Tibial nerve (tissue), 4 donors: ENCODE data around the gene LIG4. TPM values are rescaled to one million over a fixed set of nuclear protein-coding genes. Genes with fewer than 3 reads are reported as not detected.
A peak's percentile ranks its signal among the peaks of the same experiment; 100 is the strongest.

ENCODE experiments used
- DNase-seq, 2 donors: peaks; one replicate each; pipeline ENCODE4 v3.0.0-alpha.2; 2019; ENCODE audit warnings: low spot score in 2 of 2
- H3K27ac ChIP-seq, 4 donors: fragments of 200-600 bp; sonication (generic) in 3 of 4; one replicate each; pipeline ENCODE4 v1.5.1; 2017 to 2019; ENCODE audit warnings: mild to moderate bottlenecking in 1 of 4
- H3K27me3 ChIP-seq, 2 donors: fragments of 200-600 bp; sonication (generic) in 1 of 2; one replicate each; pipeline versions ENCODE4 v1.5.1 to v1.6.0; 2017 to 2019
- H3K36me3 ChIP-seq, 3 donors: fragments of 200-600 bp; sonication (generic); one replicate each; pipeline ENCODE4 v1.5.1; 2018 to 2019
- H3K4me1 ChIP-seq, 4 donors: fragments of 200-600 bp; sonication (generic) in 3 of 4; one replicate each; pipeline ENCODE4 v1.5.1; 2017 to 2019
- H3K4me3 ChIP-seq, 4 donors: fragments of 200-600 bp; sonication (generic) in 3 of 4; one replicate each; pipeline ENCODE4 v1.5.1; 2017 to 2019; ENCODE audit warnings: mild to moderate bottlenecking in 1 of 4, moderate library complexity in 1 of 4
- H3K9me3 ChIP-seq, 4 donors: fragments of 200-600 bp; sonication (generic) in 3 of 4; one replicate each; pipeline ENCODE4 v1.5.1; 2017 to 2019
- CTCF ChIP-seq, 5 experiments: fragments of 200-600 bp in 3 of 5; fragments of 450-650 bp in 2 of 5; sonication (generic) in 3 of 5; IDR thresholded peaks; one replicate each; pipeline ENCODE4 v1.5.1; 2016 to 2019; ENCODE audit warnings: antibody characterized with exemption in 5 of 5, mild to moderate bottlenecking in 3 of 5, moderate library complexity in 2 of 5
- EP300 ChIP-seq, 2 donors: sonication (generic); formaldehyde crosslinking; IDR thresholded peaks; one replicate each; pipeline ENCODE4 v1.6.1; 2017; ENCODE audit warnings: antibody characterized with exemption in 2 of 2, mild to moderate bottlenecking in 1 of 2
- POLR2A ChIP-seq, 2 donors: fragments of 450-650 bp; IDR thresholded peaks; one replicate each; pipeline ENCODE4 v1.6.1; 2017; ENCODE audit warnings: antibody characterized with exemption in 2 of 2, mild to moderate bottlenecking in 2 of 2, moderate library complexity in 2 of 2
- WGBS, 2 donors: methylation state at CpG; one replicate each; pipeline ENCODE4 v1.1.5; 2018; 5-methylcytosine and 5-hydroxymethylcytosine counted together
- total RNA-seq, 4 donors: library from RNA; depleted of rRNA; stranded (reverse); fragments of >200 nt; gene quantifications; one replicate each; pipeline ENCODE4 v1.1.0, GENCODE V29; 2016

LIG4 gene
- 1 to 10 TPM; 8.0 to 9.9 (median 9.4) TPM for total RNA-seq

DNA sequence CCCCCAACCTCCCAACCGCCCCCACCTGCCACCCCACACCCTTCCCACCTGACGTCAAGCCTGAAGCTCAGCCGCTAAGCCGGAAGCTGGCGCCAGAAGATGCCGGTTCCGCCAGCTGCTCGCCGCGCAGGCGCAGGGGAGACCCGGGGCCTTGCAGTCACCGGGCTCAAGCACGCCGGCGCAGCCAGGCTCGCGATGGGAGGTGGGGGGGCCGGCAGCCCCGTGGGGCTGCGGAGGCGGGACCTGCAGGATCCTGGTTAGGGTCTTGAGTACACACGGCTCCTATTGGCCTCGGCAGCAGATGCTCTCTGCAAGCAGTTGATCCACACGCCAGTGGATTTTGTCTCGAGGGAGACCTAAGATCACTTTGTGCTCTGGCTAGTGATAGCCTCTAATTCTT, at the start of gene LIG4:
Gene LIG4, minus strand, starts transcription at position 101 of the 400 bp plus-strand sequence. CDS start 4,268 bp downstream, outside the sequence.
- TF ChIP-seq CTCF (IDR thresholded peaks at IDR 0.05): no peak
- TF ChIP-seq POLR2A (IDR thresholded peaks at IDR 0.05): no peak
- TF ChIP-seq EP300 (IDR thresholded peaks at IDR 0.05): peak in 1 of 2 donors; percentile 64
- 0 to 2% methylated on average over 3 to 23 of the region's 26 CpGs for WGBS, 2 donors
- Histone ChIP-seq H3K9me3 (no peaks in the 10 kb centered on the region), H3K27ac (peak within 1 kb of the TSS in 3 of 4 donors; percentile 27 to 73 (median 71)), H3K36me3 (peaks cover 0 to 7% (median 0%) of the 10 kb centered on the region in 3 donors), H3K27me3 (no peaks in the 10 kb centered on the region), H3K4me3 (peak within 1 kb of the TSS; percentile 23 to 57 (median 50)), H3K4me1 (peaks cover 0 to 51% (median 32%) of the 10 kb centered on the region in 4 donors)
- DNase-seq: peak; percentile 51 to 60

GRCh38 chr13:108263621-108264355, 48.5 kb upstream of the LIG4 start:
- no peaks in the 10 kb centered on the region for H3K9me3 ChIP-seq
- DNase-seq: no peak
- H3K4me1 ChIP-seq: peaks cover 0 to 2% (median 0%) of the 10 kb centered on the region in 4 donors
- TF ChIP-seq EP300 (IDR thresholded peaks at IDR 0.05): no peak
- no peak for TF ChIP-seq CTCF (IDR thresholded peaks at IDR 0.05)
- TF ChIP-seq POLR2A (IDR thresholded peaks at IDR 0.05): no peak
- 93 to 95% methylated on average over 9 of the region's 9 CpGs for WGBS, 2 donors
- H3K4me3 ChIP-seq: no peak overlapping the region
- no peaks in the 10 kb centered on the region for H3K27me3 ChIP-seq
- no peaks in the 10 kb centered on the region for H3K36me3 ChIP-seq
- H3K27ac ChIP-seq: no peak overlapping the region

DNA sequence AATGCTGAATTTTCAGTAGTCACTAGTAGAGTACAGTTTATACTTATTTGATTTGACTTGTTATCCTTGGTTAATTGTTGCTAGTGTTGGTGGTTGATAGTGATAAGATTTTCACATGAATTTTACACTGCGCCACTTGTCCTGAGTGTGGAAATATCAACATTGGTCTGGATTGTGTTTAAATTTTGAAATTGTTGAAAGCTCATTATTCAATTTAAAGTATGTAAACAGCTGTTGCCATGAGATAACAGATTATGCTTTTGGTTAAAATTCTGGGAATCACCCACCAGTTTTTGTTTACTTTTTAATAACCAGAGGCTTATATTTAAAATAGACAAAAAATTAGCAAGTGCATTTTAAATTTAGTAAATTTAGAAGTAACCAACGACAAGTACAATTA, 41.9 kb upstream of the LIG4 start:
- H3K4me3 ChIP-seq: no peak overlapping the region
- peaks cover 0 to 13% (median 2%) of the 10 kb centered on the region in 4 donors for H3K9me3 ChIP-seq
- no peaks in the 10 kb centered on the region for H3K4me1 ChIP-seq
- 73 to 77% methylated on average over 2 of the region's 2 CpGs for WGBS, 2 donors
- H3K27me3 ChIP-seq: no peaks in the 10 kb centered on the region
- no peak overlapping the region for H3K27ac ChIP-seq
- no peak for TF ChIP-seq POLR2A (IDR thresholded peaks at IDR 0.05)
- TF ChIP-seq CTCF (IDR thresholded peaks at IDR 0.05): no peak
- TF ChIP-seq EP300 (IDR thresholded peaks at IDR 0.05): no peak
- no peaks in the 10 kb centered on the region for H3K36me3 ChIP-seq
- DNase-seq: no peak

DNA sequence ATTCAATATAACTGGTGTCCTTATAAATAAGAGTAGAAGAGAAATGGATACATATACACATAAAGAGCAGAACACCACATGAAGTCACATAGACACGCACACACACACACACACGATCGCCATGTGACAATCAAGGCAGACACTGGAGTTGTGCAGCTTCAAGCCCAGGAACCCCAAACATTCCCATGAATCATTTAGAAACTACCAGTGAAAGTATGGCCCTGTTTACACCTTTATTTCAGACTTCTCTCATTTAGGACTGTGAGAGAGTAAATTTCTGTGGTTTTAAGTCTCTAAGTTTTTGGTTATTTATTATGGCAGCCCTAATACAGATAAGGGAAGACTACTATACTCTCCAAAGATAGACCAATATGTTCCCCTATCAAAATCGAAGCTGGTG, 33.8 kb upstream of the LIG4 start:
- DNase-seq: no peak
- H3K36me3 ChIP-seq: no peaks in the 10 kb centered on the region
- H3K4me3 ChIP-seq: no peak overlapping the region
- H3K27ac ChIP-seq: no peak overlapping the region
- H3K27me3 ChIP-seq: no peaks in the 10 kb centered on the region
- 68 to 70% methylated on average over 4 of the region's 4 CpGs for WGBS, 2 donors
- TF ChIP-seq POLR2A (IDR thresholded peaks at IDR 0.05) (no peak), EP300 (IDR thresholded peaks at IDR 0.05) (no peak), CTCF (IDR thresholded peaks at IDR 0.05) (no peak)
- H3K4me1 ChIP-seq: no peaks in the 10 kb centered on the region
- H3K9me3 ChIP-seq: peaks cover 0 to 49% (median 10%) of the 10 kb centered on the region in 4 donors

- DNase-seq: no peak
- H3K4me3 ChIP-seq: no peak overlapping the region
- no peak overlapping the region for H3K27ac ChIP-seq
- peaks cover 0 to 24% (median 0%) of the 10 kb centered on the region in 4 donors for H3K4me1 ChIP-seq
- TF ChIP-seq CTCF (IDR thresholded peaks at IDR 0.05) (no peak), POLR2A (IDR thresholded peaks at IDR 0.05) (no peak), EP300 (IDR thresholded peaks at IDR 0.05) (no peak)
- H3K9me3 ChIP-seq: no peaks in the 10 kb centered on the region
- H3K36me3 ChIP-seq: peaks cover 0 to 7% (median 0%) of the 10 kb centered on the region in 3 donors
- H3K27me3 ChIP-seq: no peaks in the 10 kb centered on the region
Observed at GRCh38 chr13:108230377-108230776, 15.0 kb upstream of the LIG4 start.
